RWPE1 (cell line): ENCODE data around the gene BCAS1.

Source experiments
- CTCF ChIA-PET: fragments of 350-600 bp; sonication (Branson Sonifier 250); formaldehyde crosslinking; extraction: SDS; loops from one replicate; lab custom pipeline; 2021; lab: Yijun Ruan, JAX
- POLR2A ChIA-PET: fragments of 400-600 bp; formaldehyde crosslinking; extraction: SDS; loops from one replicate; lab custom pipeline; 2020; ENCODE audit warnings: antibody characterized with exemption; ENCODE audit not compliant: low non-redundant PET; lab: Yijun Ruan, JAX
- DNase-seq: peaks from one replicate; pipeline ENCODE4 v3.0.0; 2012; ENCODE audit warnings: low spot score
- H3K27ac ChIP-seq: fragments of 450-650 bp; 2 replicates; pipeline ENCODE4 v1.5.1; 2017
- CTCF ChIP-seq: fragments of 450-650 bp; conservative IDR thresholded peaks from 2 replicates; pipeline ENCODE4 v1.5.1; 2017; ENCODE audit warnings: low read depth, mild to moderate bottlenecking

The BCAS1 gene

DNA sequence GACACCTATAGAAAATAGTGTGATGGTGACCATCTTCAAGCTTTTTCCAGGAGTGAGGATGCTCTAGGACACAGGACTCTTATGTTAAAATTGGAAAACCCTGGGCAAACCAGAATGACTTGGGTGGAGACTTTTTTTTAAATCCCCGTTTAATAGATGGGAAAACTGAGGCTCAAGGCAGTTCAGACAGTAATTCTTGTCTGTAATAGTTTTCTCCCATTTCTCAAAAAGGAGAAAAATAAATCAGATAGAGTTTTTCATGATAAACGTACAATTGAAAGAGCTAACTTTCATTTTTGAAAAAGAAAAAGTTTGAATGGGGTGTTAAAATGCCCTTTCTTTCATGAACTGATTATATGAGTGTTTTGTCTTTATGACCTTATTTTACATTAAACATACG lies 6.8 kb downstream of the BCAS1 start:
- CTCF ChIA-PET: interaction anchor here (0.5 to 1.2 kb wide), 5 partner anchors 32 to 220 kb away, joined by 3 to 5 read pairs (median 4); partner anchors contain the start of gene PFDN4
- DNase-seq: no peak
- TF ChIP-seq CTCF: no peak
- H3K27ac ChIP-seq: no peak overlapping the region
- POLR2A ChIA-PET: no interaction called here

GRCh38 chr20:54062812-54063280 lies 7.5 kb downstream of the BCAS1 start:
- CTCF ChIA-PET: interaction anchor here (0.5 to 1.4 kb wide), 7 partner anchors 15 to 219 kb away, joined by 3 to 5 read pairs (median 4); partner anchors contain the start of gene PFDN4
- POLR2A ChIA-PET: no interaction called here
- no peak overlapping the region for H3K27ac ChIP-seq
- TF ChIP-seq CTCF: peak; percentile 87
- peak; percentile 75 for DNase-seq

GRCh38 chr20:54061101-54061881 lies 9.1 kb downstream of the BCAS1 start:
- POLR2A ChIA-PET: no interaction called here

GRCh38 chr20:54059691-54060364 lies 10.6 kb downstream of the BCAS1 start:
- CTCF ChIA-PET: interaction anchor here (0.6 kb wide), 1 partner anchor 502 kb away, joined by 3 read pairs; no protein-coding TSS in a partner anchor
- no peak for TF ChIP-seq CTCF
- POLR2A ChIA-PET: no interaction called here
- DNase-seq: no peak
- no peak overlapping the region for H3K27ac ChIP-seq

More at GRCh38 chr20:54061101-54061881, 9.1 kb downstream of the BCAS1 start:
- DNase-seq: peak; percentile 73
- CTCF ChIA-PET: interaction anchor here (0.5 to 1.9 kb wide), 11 partner anchors 13 to 1255 kb away, joined by 3 to 12 read pairs (median 3); no protein-coding TSS in a partner anchor
- no peak overlapping the region for H3K27ac ChIP-seq
- no peak for TF ChIP-seq CTCF

DNA sequence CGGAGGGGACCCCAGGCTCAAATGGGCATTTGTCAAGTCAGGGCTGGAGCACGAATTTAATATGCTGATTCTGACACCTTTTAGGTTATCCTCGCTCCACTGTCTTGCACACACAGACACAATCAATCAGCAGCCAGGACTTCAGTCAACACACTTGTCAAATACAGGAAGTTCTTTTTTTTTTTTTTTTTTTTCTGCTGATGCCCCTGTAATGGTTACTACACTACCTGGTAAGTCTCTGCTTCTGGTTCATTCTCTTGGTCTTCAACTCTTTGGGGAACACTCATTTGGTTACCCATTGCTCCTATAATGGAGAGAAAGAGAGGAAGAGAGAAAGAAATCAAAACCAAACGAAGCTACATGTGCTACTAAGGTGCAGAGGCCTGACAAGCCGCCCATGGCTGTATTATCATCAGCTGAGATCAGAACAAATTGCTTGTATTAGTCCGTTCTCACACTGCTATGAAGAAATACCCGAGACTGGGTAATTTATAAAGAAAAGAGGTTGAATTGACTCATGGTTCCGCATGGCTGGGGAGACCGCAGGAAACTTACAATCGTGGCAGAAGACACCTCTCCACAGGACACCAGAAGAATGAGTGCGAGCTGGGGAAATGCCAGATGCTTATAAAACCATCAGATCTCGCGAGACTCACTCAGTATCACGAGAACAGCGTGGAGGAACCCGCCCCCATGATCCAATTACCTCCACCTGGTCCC lies 11.8 kb downstream of the BCAS1 start:
- H3K27ac ChIP-seq: no peak overlapping the region
- DNase-seq: no peak
- ChIA-PET POLR2A (no interaction called here), CTCF (interaction anchor here (0.6 kb wide), 1 partner anchor 149 kb away, joined by 5 read pairs; no protein-coding TSS in a partner anchor)
- TF ChIP-seq CTCF: no peak
